ENCODE measurements around the gene NPIPB8. TPM values are rescaled to one million over a fixed set of nuclear protein-coding genes. Genes with fewer than 3 reads are reported as not detected.

Gene NPIPB8
- total and polyA plus RNA-seq, 2 of the 13 experiments (the other 11 are each of a cell fraction or from before 2014, with no cell fraction given): 0.49 to 2.3 TPM

- Histone ChIP-seq H4K20me1 (ENCODE audit: insufficient read depth, low read length) (no peaks in the 10 kb centered on the region; the same call in 1 of the 2 replicates), H3K36me3 (replicated peaks in 1 of 2; ENCODE audit: control insufficient read depth in 1 of 2, insufficient read depth in 2 of 2, low read length in 2 of 2) (peaks cover 15 to 38% of the 10 kb centered on the region in 2 experiments; a peak in 4 of 5 replicates), H3K27me3 (ENCODE audit: control insufficient read depth in 1 of 2, insufficient read depth in 2 of 2, low read length in 2 of 2) (no peaks in the 10 kb centered on the region), H3K27ac (ENCODE audit: extremely low read length, insufficient read depth, low read length) (no peak overlapping the region), H3K4me2 (ENCODE audit: low read depth, low read length) (no peak overlapping the region), H3K79me2 (ENCODE audit: insufficient read depth, low read length) (peaks cover 6% of the 10 kb centered on the region), H3K4me1 (ENCODE audit: insufficient read depth, low read length) (peaks cover 37% of the 10 kb centered on the region), H2AFZ (ENCODE audit: low read length) (no peak overlapping the region), H3K9ac (ENCODE audit: insufficient read depth, low read depth, low read length) (no peak overlapping the region), H3K9me3 (ENCODE audit: low read length) (no peaks in the 10 kb centered on the region), H3K4me3 (replicated peaks in 1 of 3; ENCODE audit: insufficient read depth in 1 of 3, low read depth in 2 of 3, low read length in 3 of 3) (no peak overlapping the region)
- intact Hi-C loops (cut with micrococcal nuclease; ENCODE audit: unreplicated experiment): no loop called here
- WGBS (ENCODE audit: low lambda C conversion rate): 95% methylated on average over 5 of the region's 5 CpGs
- TF ChIP-seq CAMTA2 (CRISPR knock-in tag; IDR thresholded peaks at IDR 0.05; ENCODE audit: borderline replicate concordance) (no peak), NCOA5 (CRISPR knock-in tag; IDR thresholded peaks at IDR 0.05) (no peak), ZBTB10 (CRISPR knock-in tag; IDR thresholded peaks at IDR 0.05; ENCODE audit: borderline replicate concordance) (no peak), SMAD3 (CRISPR knock-in tag; IDR thresholded peaks at IDR 0.05) (no peak), PRDM4 (CRISPR knock-in tag; IDR thresholded peaks at IDR 0.05; ENCODE audit: borderline replicate concordance) (no peak)
- TF ChIP-seq, protein P1, sequence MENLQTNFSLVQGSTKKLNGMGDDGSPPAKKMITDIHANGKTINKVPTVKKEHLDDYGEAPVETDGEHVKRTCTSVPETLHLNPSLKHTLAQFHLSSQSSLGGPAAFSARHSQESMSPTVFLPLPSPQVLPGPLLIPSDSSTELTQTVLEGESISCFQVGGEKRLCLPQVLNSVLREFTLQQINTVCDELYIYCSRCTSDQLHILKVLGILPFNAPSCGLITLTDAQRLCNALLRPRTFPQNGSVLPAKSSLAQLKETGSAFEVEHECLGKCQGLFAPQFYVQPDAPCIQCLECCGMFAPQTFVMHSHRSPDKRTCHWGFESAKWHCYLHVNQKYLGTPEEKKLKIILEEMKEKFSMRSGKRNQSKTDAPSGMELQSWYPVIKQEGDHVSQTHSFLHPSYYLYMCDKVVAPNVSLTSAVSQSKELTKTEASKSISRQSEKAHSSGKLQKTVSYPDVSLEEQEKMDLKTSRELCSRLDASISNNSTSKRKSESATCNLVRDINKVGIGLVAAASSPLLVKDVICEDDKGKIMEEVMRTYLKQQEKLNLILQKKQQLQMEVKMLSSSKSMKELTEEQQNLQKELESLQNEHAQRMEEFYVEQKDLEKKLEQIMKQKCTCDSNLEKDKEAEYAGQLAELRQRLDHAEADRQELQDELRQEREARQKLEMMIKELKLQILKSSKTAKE (CRISPR knock-in tag; IDR thresholded peaks at IDR 0.05; ENCODE audit: borderline replicate concordance): no peak
- ATAC-seq (no peak), DNase-seq (ENCODE audit: low spot score) (no peak), FAIRE-seq (no peak)
- ChIA-PET CTCF (ENCODE audit: low intra/inter-chr PET ratio, low total read pairs) (no interaction called here), POLR2A (interaction anchor here (1.1 to 1.8 kb wide), 2 partner anchors 17 to 18 kb away, joined by 3 to 5 read pairs; partner anchors contain the start of gene SULT1A1)
- in situ Hi-C loops (cut with HindIII; ENCODE audit: extremely low pct_ligation_motif_present, low pct_unique_long_range_greater_than_20kb): no loop called here
- BruUV-seq (replicated peaks): no TSS peak
Observed at GRCh38 chr16:28592511-28592910, 45.4 kb upstream of the NPIPB8 start.

Data from HepG2 (cell line).